Suprapubic skin (tissue), 4 donors: Measurements from ENCODE around the gene TSKU. TPM values are rescaled to one million over a fixed set of nuclear protein-coding genes. Genes with fewer than 3 reads are reported as not detected.

Experiments used
- DNase-seq, 2 donors: peaks; one replicate each; pipeline ENCODE4 v3.0.0-alpha.2; 2019; ENCODE audit warnings: low spot score in 2 of 2
- H3K27ac ChIP-seq: fragments of 200-600 bp; sonication (generic); one replicate; pipeline ENCODE4 v1.5.1; 2019
- H3K27me3 ChIP-seq: fragments of 200-600 bp; sonication (generic); one replicate; pipeline ENCODE4 v1.5.1; 2019
- H3K36me3 ChIP-seq: fragments of 200-600 bp; sonication (generic); one replicate; pipeline ENCODE4 v1.5.1; 2019
- H3K4me1 ChIP-seq: fragments of 200-600 bp; sonication (generic); one replicate; pipeline ENCODE4 v1.5.1; 2019
- H3K4me3 ChIP-seq: fragments of 200-600 bp; sonication (generic); one replicate; pipeline ENCODE4 v1.5.1; 2019; ENCODE audit warnings: mild to moderate bottlenecking
- H3K9me3 ChIP-seq: fragments of 200-600 bp; sonication (generic); one replicate; pipeline ENCODE4 v1.5.1; 2019
- EP300 ChIP-seq: sonication (generic); formaldehyde crosslinking; IDR thresholded peaks from one replicate; pipeline ENCODE4 v1.6.1; 2017; ENCODE audit warnings: antibody characterized with exemption
- POLR2A ChIP-seq, 2 donors: fragments of 450-650 bp; IDR thresholded peaks; one replicate each; pipeline ENCODE4 v1.6.1; 2017; ENCODE audit warnings: antibody characterized with exemption in 2 of 2, mild to moderate bottlenecking in 2 of 2, moderate library complexity in 2 of 2
- POLR2AphosphoS5 ChIP-seq, 3 donors: sonication (generic); formaldehyde crosslinking; IDR thresholded peaks; one replicate each; pipeline ENCODE4 v1.6.1; 2017; ENCODE audit warnings: antibody characterized with exemption in 3 of 3
- WGBS: methylation state at CpG from one replicate; pipeline ENCODE4 v1.1.5; 2018; 5-methylcytosine and 5-hydroxymethylcytosine counted together
- total RNA-seq, 4 donors: library from RNA; depleted of rRNA; stranded (reverse); fragments of >200 nt; gene quantifications; one replicate each; pipeline ENCODE4 v1.1.0, GENCODE V29; 2016
- TF ChIP-seq, protein P1 (sequence below), 2 donors: fragments of 200-600 bp in 1 of 2; fragments of 450-650 bp in 1 of 2; sonication (generic) in 1 of 2; IDR thresholded peaks; one replicate each; pipeline ENCODE4 v1.5.1; 2016 to 2019; ENCODE audit warnings: antibody characterized with exemption in 2 of 2, mild to moderate bottlenecking in 1 of 2, moderate library complexity in 1 of 2

TSKU gene
- total RNA-seq, 4 donors from 2014 or later: 85.5 to 155 (median 128) TPM

GRCh38 chr11:76760236-76760635, 22.9 kb upstream of the TSKU start:
- 61% methylated on average over 4 of the region's 4 CpGs for WGBS
- Histone ChIP-seq H3K4me1 (peaks cover 40% of the 10 kb centered on the region), H3K4me3 (no peak overlapping the region), H3K36me3 (no peaks in the 10 kb centered on the region), H3K27ac (no peak overlapping the region), H3K27me3 (no peaks in the 10 kb centered on the region), H3K9me3 (no peaks in the 10 kb centered on the region)
- TF ChIP-seq, protein P1, sequence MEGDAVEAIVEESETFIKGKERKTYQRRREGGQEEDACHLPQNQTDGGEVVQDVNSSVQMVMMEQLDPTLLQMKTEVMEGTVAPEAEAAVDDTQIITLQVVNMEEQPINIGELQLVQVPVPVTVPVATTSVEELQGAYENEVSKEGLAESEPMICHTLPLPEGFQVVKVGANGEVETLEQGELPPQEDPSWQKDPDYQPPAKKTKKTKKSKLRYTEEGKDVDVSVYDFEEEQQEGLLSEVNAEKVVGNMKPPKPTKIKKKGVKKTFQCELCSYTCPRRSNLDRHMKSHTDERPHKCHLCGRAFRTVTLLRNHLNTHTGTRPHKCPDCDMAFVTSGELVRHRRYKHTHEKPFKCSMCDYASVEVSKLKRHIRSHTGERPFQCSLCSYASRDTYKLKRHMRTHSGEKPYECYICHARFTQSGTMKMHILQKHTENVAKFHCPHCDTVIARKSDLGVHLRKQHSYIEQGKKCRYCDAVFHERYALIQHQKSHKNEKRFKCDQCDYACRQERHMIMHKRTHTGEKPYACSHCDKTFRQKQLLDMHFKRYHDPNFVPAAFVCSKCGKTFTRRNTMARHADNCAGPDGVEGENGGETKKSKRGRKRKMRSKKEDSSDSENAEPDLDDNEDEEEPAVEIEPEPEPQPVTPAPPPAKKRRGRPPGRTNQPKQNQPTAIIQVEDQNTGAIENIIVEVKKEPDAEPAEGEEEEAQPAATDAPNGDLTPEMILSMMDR (IDR thresholded peaks at IDR 0.05): no peak
- TF ChIP-seq POLR2AphosphoS5 (IDR thresholded peaks at IDR 0.05) (no peak), EP300 (no peak), POLR2A (IDR thresholded peaks at IDR 0.05) (no peak)
- no peak for DNase-seq

DNA sequence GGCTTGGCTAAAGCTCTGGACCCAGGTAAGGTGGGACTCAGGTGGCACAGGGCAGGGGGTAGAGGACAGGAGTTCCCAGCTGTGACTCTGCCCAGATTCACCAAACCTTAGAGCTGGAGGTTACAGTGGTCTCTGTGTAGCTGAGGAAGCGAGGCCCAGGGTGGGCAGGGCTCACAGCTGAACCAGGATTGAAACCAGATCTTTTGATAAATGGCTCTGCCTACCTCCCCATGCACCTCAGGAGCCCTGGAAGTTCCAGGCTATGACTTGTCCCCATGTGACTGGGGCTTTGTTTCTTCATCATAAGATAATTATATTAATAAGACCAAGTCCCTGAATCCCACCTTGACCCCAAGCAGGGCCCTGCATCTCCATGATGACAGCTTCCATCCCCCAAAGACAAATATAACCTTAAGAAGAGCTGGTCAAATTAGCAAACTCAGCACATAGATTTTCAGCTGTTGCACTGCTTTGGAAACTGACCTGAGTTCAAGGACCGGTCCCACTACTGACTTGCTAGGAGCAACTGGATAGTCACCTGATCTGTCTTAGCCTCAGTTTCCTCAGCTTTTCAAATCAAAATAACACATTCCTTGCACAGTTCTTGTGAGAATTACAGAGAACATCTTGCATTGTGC, 21.3 kb upstream of the TSKU start:
- DNase-seq: no peak
- Histone ChIP-seq H3K9me3 (no peaks in the 10 kb centered on the region), H3K4me1 (peaks cover 48% of the 10 kb centered on the region), H3K27ac (no peak overlapping the region), H3K27me3 (no peaks in the 10 kb centered on the region), H3K4me3 (no peak overlapping the region), H3K36me3 (no peaks in the 10 kb centered on the region)
- WGBS: 96% methylated on average over 2 of the region's 2 CpGs
- TF ChIP-seq EP300 (no peak), POLR2AphosphoS5 (IDR thresholded peaks at IDR 0.05) (no peak)

DNA sequence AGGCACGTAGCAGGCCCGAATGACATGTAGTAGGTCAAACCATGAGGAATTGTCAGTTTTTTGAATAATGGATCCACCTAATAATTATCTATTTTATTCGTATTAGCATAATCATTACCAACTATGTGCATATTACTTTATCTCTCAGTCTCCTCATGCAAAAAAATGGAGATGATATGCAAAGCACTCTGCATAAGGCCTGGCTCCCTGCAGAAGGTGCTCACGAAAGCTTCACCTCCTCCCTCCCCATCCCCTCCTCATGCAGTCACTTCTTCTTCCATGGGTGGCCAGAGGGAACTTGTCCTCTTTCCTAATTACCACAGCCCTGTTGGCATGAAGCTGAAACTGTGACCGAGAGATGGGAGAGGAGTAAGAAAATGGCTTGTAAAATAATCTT, 20.8 kb upstream of the TSKU start:
- TF ChIP-seq EP300 (no peak), POLR2A (IDR thresholded peaks at IDR 0.05) (no peak), POLR2AphosphoS5 (IDR thresholded peaks at IDR 0.05) (no peak)
- TF ChIP-seq, protein P1 (IDR thresholded peaks at IDR 0.05): no peak
- Histone ChIP-seq H3K27ac (no peak overlapping the region), H3K4me1 (peaks cover 54% of the 10 kb centered on the region), H3K9me3 (no peaks in the 10 kb centered on the region), H3K36me3 (no peaks in the 10 kb centered on the region), H3K27me3 (no peaks in the 10 kb centered on the region), H3K4me3 (no peak overlapping the region)
- DNase-seq: no peak
- 84% methylated on average over 5 of the region's 5 CpGs for WGBS

- TF ChIP-seq EP300 (no peak), POLR2AphosphoS5 (IDR thresholded peaks at IDR 0.05) (no peak), POLR2A (IDR thresholded peaks at IDR 0.05) (no peak)
- TF ChIP-seq, protein P1 (IDR thresholded peaks at IDR 0.05): no peak
- no peak for DNase-seq
- no peaks in the 10 kb centered on the region for H3K9me3 ChIP-seq
- H3K27ac ChIP-seq: peak overlapping the region; percentile 52
- no peak overlapping the region for H3K4me3 ChIP-seq
- WGBS: 64% methylated on average over 4 of the region's 5 CpGs
- peaks cover 60% of the 10 kb centered on the region for H3K4me1 ChIP-seq
- H3K36me3 ChIP-seq: no peaks in the 10 kb centered on the region
- no peaks in the 10 kb centered on the region for H3K27me3 ChIP-seq
Measured at GRCh38 chr11:76762867-76763572, 20.1 kb upstream of the TSKU start.

DNA sequence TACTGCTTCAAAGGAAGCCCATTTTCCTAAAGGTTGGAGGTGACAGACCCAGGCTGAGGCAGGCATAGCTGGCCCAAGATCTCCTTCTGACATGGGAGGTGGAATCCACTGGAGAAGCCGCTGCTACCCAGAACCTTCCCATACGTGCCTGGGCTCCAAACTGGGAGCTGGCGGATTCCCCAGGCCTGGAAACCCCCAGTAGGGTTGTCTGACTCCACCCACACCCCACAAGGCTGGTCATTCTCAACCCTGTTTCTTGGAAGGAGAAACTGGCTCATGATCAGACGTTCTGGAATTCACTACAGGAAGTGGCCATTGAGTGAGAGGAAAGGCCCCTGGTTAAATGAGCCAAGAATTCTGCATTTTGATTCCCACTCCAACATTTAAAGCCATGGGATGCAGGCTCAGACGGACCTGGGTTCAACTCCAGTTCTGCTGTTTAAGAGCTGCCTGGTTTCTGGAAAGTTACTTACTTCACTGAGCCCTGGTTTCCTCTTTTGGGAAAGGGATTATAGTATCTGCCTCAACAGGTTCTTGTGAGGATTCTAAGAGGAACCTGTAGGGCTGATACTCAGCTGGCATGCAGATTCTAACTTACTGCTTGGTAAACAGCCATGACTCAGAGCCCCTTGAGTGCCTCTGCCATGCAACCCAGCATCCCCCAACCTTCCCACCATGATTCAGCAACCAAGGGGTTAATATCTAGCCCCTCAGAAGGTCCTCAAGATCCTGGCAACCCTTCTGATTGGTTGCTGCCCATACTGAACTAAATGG, 19.4 kb upstream of the TSKU start:
- WGBS: 7% methylated on average over 5 of the region's 5 CpGs
- Histone ChIP-seq H3K9me3 (no peaks in the 10 kb centered on the region), H3K36me3 (no peaks in the 10 kb centered on the region), H3K4me1 (peaks cover 68% of the 10 kb centered on the region), H3K4me3 (no peak overlapping the region), H3K27ac (peak overlapping the region; percentile 52), H3K27me3 (no peaks in the 10 kb centered on the region)
- TF ChIP-seq EP300 (no peak), POLR2AphosphoS5 (IDR thresholded peaks at IDR 0.05) (no peak), POLR2A (IDR thresholded peaks at IDR 0.05) (no peak)
- TF ChIP-seq, protein P1 (IDR thresholded peaks at IDR 0.05): no peak
- DNase-seq: no peak
